Stimulated activated naive CD8-positive, alpha-beta T cell treated with anti-CD3 and anti-CD28 coated beads, Interleukin-15, Interleukin-2, amounts not matched to agents 100 U/mL and 50 U/mL, for 24 hours (primary cell): ENCODE results near the gene LPCAT2.

Experiments
- ATAC-seq: fragments of 150-1000 bp; cut with Tn5 transposase; one replicate; pipeline ENCODE4 v1.10.0; 2021
- DNase-seq: peaks from one replicate; pipeline ENCODE4 v3.0.0; 2021

The LPCAT2 gene

GRCh38 chr16:55555436-55555835, 46.6 kb downstream of the LPCAT2 start:
- no peak for DNase-seq

GRCh38 chr16:55557186-55557585, 48.3 kb downstream of the LPCAT2 start:
- no peak for DNase-seq
- ATAC-seq = no peak

More at GRCh38 chr16:55555436-55555835, 46.6 kb downstream of the LPCAT2 start:
- ATAC-seq = no peak

- DNase-seq (no peak), ATAC-seq (no peak)
These were observed 50.4 kb downstream of the LPCAT2 start for GRCh38 chr16:55559233-55559632.

- ATAC-seq (no peak), DNase-seq (no peak)
These were observed 51.2 kb downstream of the LPCAT2 start for GRCh38 chr16:55559933-55560516.

- no peak for ATAC-seq
- DNase-seq = no peak
These were observed 52.5 kb downstream of the LPCAT2 start for GRCh38 chr16:55561319-55561848.

GRCh38 chr16:55562936-55563335, 54.1 kb downstream of the LPCAT2 start:
- DNase-seq (no peak), ATAC-seq (no peak)

- DNase-seq (no peak), ATAC-seq (no peak)
These were observed 54.9 kb downstream of the LPCAT2 start for GRCh38 chr16:55563797-55564196.

- no peak for DNase-seq
- ATAC-seq = no peak
These were observed 56.2 kb downstream of the LPCAT2 start for GRCh38 chr16:55565086-55565485.

- no peak for DNase-seq
- ATAC-seq = no peak
These were observed 57.7 kb downstream of the LPCAT2 start, which contains the start of gene CAPNS2 for GRCh38 chr16:55566432-55567175. Gene CAPNS2, plus strand, starts transcription at chr16:55566684. Its CDS starts 73 bp downstream, at chr16:55566757.

GRCh38 chr16:55567382-55567781, 58.5 kb downstream of the LPCAT2 start:
- DNase-seq (no peak), ATAC-seq (no peak)

GRCh38 chr16:55568207-55568606, 59.3 kb downstream of the LPCAT2 start:
- DNase-seq = no peak
- no peak for ATAC-seq

- ATAC-seq = no peak
- DNase-seq = no peak
These were observed 60.2 kb downstream of the LPCAT2 start for GRCh38 chr16:55569025-55569424.

GRCh38 chr16:55570159-55570558, 61.3 kb downstream of the LPCAT2 start:
- DNase-seq (no peak), ATAC-seq (no peak)

GRCh38 chr16:55571191-55571897, 62.5 kb downstream of the LPCAT2 start:
- ATAC-seq (no peak), DNase-seq (no peak)

GRCh38 chr16:55572439-55572838, 63.6 kb downstream of the LPCAT2 start:
- DNase-seq (no peak), ATAC-seq (no peak)

- no peak for DNase-seq
- ATAC-seq = no peak
These were observed 65.9 kb downstream of the LPCAT2 start for GRCh38 chr16:55574811-55575210.

- DNase-seq = no peak
- no peak for ATAC-seq
These were observed 66.6 kb downstream of the LPCAT2 start for GRCh38 chr16:55575496-55575895.

GRCh38 chr16:55576384-55576783, 67.5 kb downstream of the LPCAT2 start:
- ATAC-seq = no peak
- DNase-seq = no peak

GRCh38 chr16:55577887-55578286, 69.0 kb downstream of the LPCAT2 start:
- no peak for ATAC-seq

GRCh38 chr16:55585631-55586030, 76.8 kb downstream of the LPCAT2 start:
- ATAC-seq (no peak), DNase-seq (no peak)

More at GRCh38 chr16:55577887-55578286, 69.0 kb downstream of the LPCAT2 start:
- DNase-seq = no peak

- no peak for ATAC-seq
- DNase-seq = no peak
These were observed 79.9 kb downstream of the LPCAT2 start for GRCh38 chr16:55588799-55589198.

GRCh38 chr16:55592306-55592705, 83.4 kb downstream of the LPCAT2 start:
- no peak for DNase-seq
- ATAC-seq = no peak

GRCh38 chr16:55597928-55598327, 89.1 kb downstream of the LPCAT2 start:
- ATAC-seq = no peak
- DNase-seq = no peak
